HepG2 (cell line): ENCODE results near the gene COA5. TPM values are rescaled to one million over a fixed set of nuclear protein-coding genes. Genes with fewer than 3 reads are reported as not detected.
A peak's percentile ranks its signal among the peaks of the same experiment; 100 is the strongest.

Experiments
- CCDC6 ChIP-seq: sonication (generic); formaldehyde crosslinking; IDR thresholded peaks from 2 replicates; pipeline ENCODE4 v1.8.1; 2022; ENCODE audit warnings: mild to moderate bottlenecking, missing genetic modification reagents, moderate library complexity
- DMAP1 ChIP-seq: IDR thresholded peaks from 2 replicates; pipeline ENCODE4 v1.6.1; 2016
- GPN1 ChIP-seq: sonication (generic); formaldehyde crosslinking; IDR thresholded peaks from 2 replicates; pipeline ENCODE4 v1.5.1; 2020; ENCODE audit warnings: missing genetic modification reagents, borderline replicate concordance
- HBP1 ChIP-seq: IDR thresholded peaks from 2 replicates; pipeline ENCODE4 v1.6.1; 2016; ENCODE audit warnings: low read depth, control low read depth
- IKZF5 ChIP-seq: IDR thresholded peaks from 2 replicates; pipeline ENCODE4 v1.6.1; 2018; ENCODE audit warnings: missing genetic modification reagents, mild to moderate bottlenecking, missing compliant biosample characterization
- MAF1 ChIP-seq: sonication (generic); formaldehyde crosslinking; IDR thresholded peaks from 2 replicates; pipeline ENCODE4 v1.5.0; 2020; ENCODE audit warnings: missing genetic modification reagents, borderline replicate concordance
- RXRA ChIP-seq: sonication (generic); formaldehyde crosslinking; IDR thresholded peaks from 2 replicates; pipeline ENCODE4 v1.5.1; 2020; ENCODE audit warnings: missing genetic modification reagents
- TEF ChIP-seq: sonication (generic); formaldehyde crosslinking; IDR thresholded peaks from 2 replicates; pipeline ENCODE4 v1.5.0; 2020; ENCODE audit warnings: missing genetic modification reagents
- ZBTB7B ChIP-seq: sonication (generic); formaldehyde crosslinking; IDR thresholded peaks from 2 replicates; pipeline ENCODE4 v1.4.0; 2020; ENCODE audit warnings: missing genetic modification reagents
- ZNF234 ChIP-seq: sonication (generic); formaldehyde crosslinking; conservative IDR thresholded peaks from 2 replicates; pipeline ENCODE4 v1.5.1; 2020; ENCODE audit warnings: mild to moderate bottlenecking, missing genetic modification reagents
- ZNF644 ChIP-seq: IDR thresholded peaks from 2 replicates; pipeline ENCODE4 v1.6.1; 2016; ENCODE audit warnings: low read depth
- ZNF747 ChIP-seq: sonication (generic); formaldehyde crosslinking; IDR thresholded peaks from 2 replicates; pipeline ENCODE4 v1.8.1; 2023; ENCODE audit warnings: missing genetic modification reagents, mild to moderate bottlenecking, borderline replicate concordance
- ZNF776 ChIP-seq: sonication (generic); formaldehyde crosslinking; IDR thresholded peaks from 2 replicates; pipeline ENCODE4 v1.4.0; 2020; ENCODE audit warnings: mild to moderate bottlenecking, missing genetic modification reagents
- polyA plus RNA-seq, 8 experiments: library from polyadenylated mRNA; depleted of rRNA in 3 of 8; stranded (reverse) in 7 of 8; unstranded in 1 of 8; fragments of >200 nt; fragmentation: Illumina TruSeq in 4 of 8; extraction: Trizol in 4 of 8; gene quantifications; 2 replicates each; pipeline versions ENCODE4 v1.2.1 to v1.2.3, GENCODE V29; 2011 to 2016; ENCODE audit warnings: low read depth in 4 of 8, missing spikeins in 1 of 8, mixed read lengths in 1 of 8; ENCODE audit not compliant: insufficient read depth in 1 of 8
- total RNA-seq, 5 experiments: library from RNA; depleted of rRNA; stranded (reverse); fragments of >200 nt; fragmentation: Illumina TruSeq; extraction: Trizol; gene quantifications; 2 replicates each; pipeline ENCODE4 v1.2.3, GENCODE V29; 2016; ENCODE audit warnings: low read depth in 1 of 5
- TF ChIP-seq, protein P1 (sequence below), 2 experiments: sonication (generic) in 1 of 2; formaldehyde crosslinking in 1 of 2; IDR thresholded peaks; 2 replicates each; pipeline versions ENCODE4 v1.4.0 to v1.6.1; 2016 to 2020; ENCODE audit warnings: borderline replicate concordance in 1 of 2, low read depth in 1 of 2, mild to moderate bottlenecking in 1 of 2, missing genetic modification reagents in 1 of 2
- TF ChIP-seq, protein P2 (sequence below): sonication (generic); IDR thresholded peaks from 2 replicates; pipeline ENCODE4 v1.6.1; 2016; ENCODE audit warnings: low read depth, borderline replicate concordance
- TF ChIP-seq, protein P3 (sequence below): sonication (generic); formaldehyde crosslinking; IDR thresholded peaks from 2 replicates; pipeline ENCODE4 v1.8.0; 2022; ENCODE audit warnings: mild to moderate bottlenecking, missing genetic modification reagents, moderate library complexity
- TF ChIP-seq, protein P4 (sequence below): sonication (generic); formaldehyde crosslinking; IDR thresholded peaks from 2 replicates; pipeline ENCODE4 v1.8.0; 2022; ENCODE audit warnings: low read depth, missing genetic modification reagents

The COA5 gene
- total and polyA plus RNA-seq, 2 of the 13 experiments (the other 11 are each of a cell fraction or from before 2014, with no cell fraction given) = 43.6 to 64.5 TPM

DNA sequence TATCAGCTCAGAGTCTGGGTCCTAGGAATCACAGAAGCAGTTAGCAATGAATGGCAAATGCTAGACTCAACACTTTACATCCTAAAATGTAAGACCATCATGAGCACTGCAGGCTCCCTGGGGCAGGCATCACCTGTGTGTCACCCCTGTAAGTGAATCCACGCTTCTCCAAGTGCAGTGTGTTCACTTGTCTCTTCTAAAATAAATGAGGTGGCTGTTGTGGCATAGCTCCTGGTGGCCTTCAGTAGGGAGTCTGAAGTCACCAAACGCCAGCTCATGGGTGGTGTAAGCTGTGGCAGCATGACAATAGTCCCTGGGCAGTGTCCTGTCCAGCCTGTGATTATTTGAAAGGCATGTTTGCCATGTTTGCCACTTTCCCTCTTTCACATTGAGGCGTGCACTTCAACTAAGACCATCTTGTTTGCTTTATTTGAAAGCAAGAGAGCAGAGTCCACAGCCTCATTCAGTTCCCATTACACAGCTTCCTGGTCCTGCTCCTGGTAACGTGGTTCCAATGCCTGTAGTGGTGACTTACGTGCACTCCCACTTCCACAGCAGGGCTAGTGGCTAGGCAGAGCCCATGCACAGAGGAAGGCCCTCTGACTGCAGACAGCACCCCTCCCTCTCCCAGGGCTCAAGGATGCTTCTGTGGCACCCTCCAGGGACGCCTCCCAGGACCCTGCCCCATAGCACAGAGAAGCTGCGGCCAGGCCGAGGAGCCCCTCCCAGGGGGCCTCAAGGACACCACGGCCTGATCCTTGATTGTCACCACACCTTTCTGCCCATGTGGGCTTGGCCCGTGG, 24.3 kb downstream of the COA5 start (continued):
- TF ChIP-seq, protein P1, sequence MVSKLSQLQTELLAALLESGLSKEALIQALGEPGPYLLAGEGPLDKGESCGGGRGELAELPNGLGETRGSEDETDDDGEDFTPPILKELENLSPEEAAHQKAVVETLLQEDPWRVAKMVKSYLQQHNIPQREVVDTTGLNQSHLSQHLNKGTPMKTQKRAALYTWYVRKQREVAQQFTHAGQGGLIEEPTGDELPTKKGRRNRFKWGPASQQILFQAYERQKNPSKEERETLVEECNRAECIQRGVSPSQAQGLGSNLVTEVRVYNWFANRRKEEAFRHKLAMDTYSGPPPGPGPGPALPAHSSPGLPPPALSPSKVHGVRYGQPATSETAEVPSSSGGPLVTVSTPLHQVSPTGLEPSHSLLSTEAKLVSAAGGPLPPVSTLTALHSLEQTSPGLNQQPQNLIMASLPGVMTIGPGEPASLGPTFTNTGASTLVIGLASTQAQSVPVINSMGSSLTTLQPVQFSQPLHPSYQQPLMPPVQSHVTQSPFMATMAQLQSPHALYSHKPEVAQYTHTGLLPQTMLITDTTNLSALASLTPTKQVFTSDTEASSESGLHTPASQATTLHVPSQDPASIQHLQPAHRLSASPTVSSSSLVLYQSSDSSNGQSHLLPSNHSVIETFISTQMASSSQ (IDR thresholded peaks at IDR 0.05; ENCODE audit: low read depth) = 0 out of 2 replicates have a peak, but pooled peaks have one; percentile 28
- TF ChIP-seq, protein P1 (CRISPR knock-in tag; IDR thresholded peaks at IDR 0.05; ENCODE audit: borderline replicate concordance) = peak; percentile 18; the same call in 1 of the 2 replicates
- TF ChIP-seq RXRA (CRISPR knock-in tag) (peak; percentile 14), TEF (CRISPR knock-in tag) (no peak), HBP1 (CRISPR knock-in tag) (peak; percentile 71; the same call in 1 of the 2 replicates), ZNF776 (CRISPR knock-in tag) (peak; percentile 66; the same call in 1 of the 2 replicates), IKZF5 (CRISPR knock-in tag) (peak; percentile 77), GPN1 (no peak), ZBTB7B (CRISPR knock-in tag) (no peak), ZNF644 (CRISPR knock-in tag) (peak; percentile 97), CCDC6 (CRISPR knock-in tag) (peak; percentile 84; the same call in 1 of the 2 replicates), DMAP1 (peak; percentile 87), ZNF234 (CRISPR knock-in tag) (no peak), MAF1 (CRISPR knock-in tag) (no peak), ZNF747 (CRISPR knock-in tag) (no peak; the same call in 1 of the 2 replicates)
- TF ChIP-seq, protein P2, sequence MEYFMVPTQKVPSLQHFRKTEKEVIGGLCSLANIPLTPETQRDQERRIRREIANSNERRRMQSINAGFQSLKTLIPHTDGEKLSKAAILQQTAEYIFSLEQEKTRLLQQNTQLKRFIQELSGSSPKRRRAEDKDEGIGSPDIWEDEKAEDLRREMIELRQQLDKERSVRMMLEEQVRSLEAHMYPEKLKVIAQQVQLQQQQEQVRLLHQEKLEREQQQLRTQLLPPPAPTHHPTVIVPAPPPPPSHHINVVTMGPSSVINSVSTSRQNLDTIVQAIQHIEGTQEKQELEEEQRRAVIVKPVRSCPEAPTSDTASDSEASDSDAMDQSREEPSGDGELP = no peak
- TF ChIP-seq, protein P3, sequence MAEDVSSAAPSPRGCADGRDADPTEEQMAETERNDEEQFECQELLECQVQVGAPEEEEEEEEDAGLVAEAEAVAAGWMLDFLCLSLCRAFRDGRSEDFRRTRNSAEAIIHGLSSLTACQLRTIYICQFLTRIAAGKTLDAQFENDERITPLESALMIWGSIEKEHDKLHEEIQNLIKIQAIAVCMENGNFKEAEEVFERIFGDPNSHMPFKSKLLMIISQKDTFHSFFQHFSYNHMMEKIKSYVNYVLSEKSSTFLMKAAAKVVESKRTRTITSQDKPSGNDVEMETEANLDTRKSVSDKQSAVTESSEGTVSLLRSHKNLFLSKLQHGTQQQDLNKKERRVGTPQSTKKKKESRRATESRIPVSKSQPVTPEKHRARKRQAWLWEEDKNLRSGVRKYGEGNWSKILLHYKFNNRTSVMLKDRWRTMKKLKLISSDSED = no peak
- TF ChIP-seq, protein P4, sequence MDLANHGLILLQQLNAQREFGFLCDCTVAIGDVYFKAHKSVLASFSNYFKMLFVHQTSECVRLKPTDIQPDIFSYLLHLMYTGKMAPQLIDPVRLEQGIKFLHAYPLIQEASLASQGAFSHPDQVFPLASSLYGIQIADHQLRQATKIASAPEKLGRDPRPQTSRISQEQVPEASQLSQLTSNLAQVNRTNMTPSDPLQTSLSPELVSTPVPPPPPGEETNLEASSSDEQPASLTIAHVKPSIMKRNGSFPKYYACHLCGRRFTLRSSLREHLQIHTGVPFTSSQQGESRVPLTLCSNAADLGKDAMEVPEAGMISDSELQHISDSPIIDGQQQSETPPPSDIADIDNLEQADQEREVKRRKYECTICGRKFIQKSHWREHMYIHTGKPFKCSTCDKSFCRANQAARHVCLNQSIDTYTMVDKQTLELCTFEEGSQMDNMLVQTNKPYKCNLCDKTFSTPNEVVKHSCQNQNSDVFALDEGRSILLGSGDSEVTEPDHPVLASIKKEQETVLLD (CRISPR knock-in tag) = peak; percentile 41; the same call in 1 of the 2 replicates
